Measurements from ENCODE around the gene OR1I1. TPM values are rescaled to one million over a fixed set of nuclear protein-coding genes. Genes with fewer than 3 reads are reported as not detected.
A peak's percentile ranks its signal among the peaks of the same experiment; 100 is the strongest.

Gene OR1I1
- total RNA-seq, 4 donors from 2014 or later = not detected

- intact Hi-C loops (cut with DNase I) = no loop called here
- WGBS = 92% methylated on average over 1 of the region's 1 CpG
- Histone ChIP-seq H3K27ac (replicated peaks in 1 of 4) (no peak overlapping the region), H3K4me1 (peaks cover 22 to 51% (median 44%) of the 10 kb centered on the region in 4 donors), H3K9me3 (no peaks in the 10 kb centered on the region), H3K4me3 (no peak overlapping the region), H3K36me3 (peaks cover 50 to 80% (median 74%) of the 10 kb centered on the region in 4 donors), H3K27me3 (no peaks in the 10 kb centered on the region)
- TF ChIP-seq POLR2AphosphoS5 (IDR thresholded peaks at IDR 0.05) = no peak
- TF ChIP-seq CTCF (IDR thresholded peaks at IDR 0.05) = no peak
- no peak for TF ChIP-seq EP300 (IDR thresholded peaks at IDR 0.05)
- TF ChIP-seq POLR2A (IDR thresholded peaks at IDR 0.05; ENCODE audit: low read depth) = no peak
- DNase-seq (ENCODE audit: extremely low spot score) = no peak
Observed at GRCh38 chr19:15111758-15112157, 29.7 kb downstream of the OR1I1 start.

GRCh38 chr19:15112385-15112784, 30.4 kb downstream of the OR1I1 start:
- Histone ChIP-seq H3K4me1 (peaks cover 21 to 47% (median 41%) of the 10 kb centered on the region in 4 donors), H3K4me3 (no peak overlapping the region), H3K9me3 (no peaks in the 10 kb centered on the region), H3K36me3 (peaks cover 54 to 87% (median 80%) of the 10 kb centered on the region in 4 donors), H3K27ac (replicated peaks in 1 of 4) (no peak overlapping the region), H3K27me3 (no peaks in the 10 kb centered on the region)
- WGBS = 89% methylated on average over 11 of the region's 11 CpGs
- intact Hi-C loops (cut with DNase I) = no loop called here
- no peak for TF ChIP-seq CTCF (IDR thresholded peaks at IDR 0.05)
- TF ChIP-seq POLR2AphosphoS5 (IDR thresholded peaks at IDR 0.05) = no peak
- TF ChIP-seq POLR2A (IDR thresholded peaks at IDR 0.05; ENCODE audit: low read depth) = no peak
- no peak for TF ChIP-seq EP300 (IDR thresholded peaks at IDR 0.05)
- no peak for DNase-seq (ENCODE audit: extremely low spot score)

GRCh38 chr19:15113245-15114152, 31.5 kb downstream of the OR1I1 start:
- intact Hi-C loops (cut with DNase I) = no loop called here
- no peak overlapping the region for H3K4me3 ChIP-seq
- H3K27me3 ChIP-seq = no peaks in the 10 kb centered on the region
- DNase-seq (ENCODE audit: extremely low spot score) = no peak
- H3K4me1 ChIP-seq = peaks cover 20 to 37% (median 33%) of the 10 kb centered on the region in 4 donors
- TF ChIP-seq POLR2A (IDR thresholded peaks at IDR 0.05; ENCODE audit: low read depth) = no peak
- peaks cover 65 to 98% (median 91%) of the 10 kb centered on the region in 4 donors for H3K36me3 ChIP-seq
- H3K27ac ChIP-seq (replicated peaks in 1 of 4) = peak overlapping the region in 3 of 4 donors; percentile 50 to 67 (median 63)
- H3K9me3 ChIP-seq = no peaks in the 10 kb centered on the region
- 82% methylated on average over 42 of the region's 58 CpGs for WGBS

- Histone ChIP-seq H3K27ac (replicated peaks in 1 of 4) (peak overlapping the region; percentile 32 to 67 (median 56)), H3K9me3 (no peaks in the 10 kb centered on the region), H3K4me3 (no peak overlapping the region), H3K27me3 (no peaks in the 10 kb centered on the region), H3K36me3 (peaks cover 72 to 100% (median 95%) of the 10 kb centered on the region in 4 donors), H3K4me1 (peaks cover 16 to 31% (median 26%) of the 10 kb centered on the region in 4 donors)
- WGBS = 77% methylated on average over 5 of the region's 7 CpGs
- intact Hi-C loops (cut with DNase I) = no loop called here
- DNase-seq (ENCODE audit: extremely low spot score) = no peak
- TF ChIP-seq POLR2A (IDR thresholded peaks at IDR 0.05; ENCODE audit: low read depth) (no peak), EP300 (IDR thresholded peaks at IDR 0.05) (no peak), CTCF (IDR thresholded peaks at IDR 0.05) (no peak)
Observed at GRCh38 chr19:15114153-15114540, 32.1 kb downstream of the OR1I1 start.

GRCh38 chr19:15115080-15115479, 33.1 kb downstream of the OR1I1 start:
- Histone ChIP-seq H3K9me3 (no peaks in the 10 kb centered on the region), H3K27ac (replicated peaks in 1 of 4) (peak overlapping the region; percentile 50 to 67 (median 62)), H3K4me1 (peaks cover 16 to 24% (median 24%) of the 10 kb centered on the region in 4 donors), H3K4me3 (no peak overlapping the region), H3K36me3 (peaks cover 71 to 100% (median 95%) of the 10 kb centered on the region in 4 donors), H3K27me3 (no peaks in the 10 kb centered on the region)
- 34% methylated on average over 6 of the region's 13 CpGs for WGBS
- intact Hi-C loops (cut with DNase I) = no loop called here
- TF ChIP-seq POLR2AphosphoS5 (IDR thresholded peaks at IDR 0.05) (peak; percentile 39 to 49), POLR2A (IDR thresholded peaks at IDR 0.05; ENCODE audit: low read depth) (no peak)
- no peak for DNase-seq (ENCODE audit: extremely low spot score)
